Neutrophil (primary cell): Measurements from ENCODE around the gene PCNT.

ENCODE experiments used
- H3K27ac ChIP-seq: fragments of 200-600 bp; sonication (generic); 2 replicates; pipeline ENCODE4 v1.5.1; 2016; ENCODE audit warnings: mild to moderate bottlenecking, moderate library complexity
- H3K27me3 ChIP-seq: fragments of 200-600 bp; sonication (generic); 2 replicates; pipeline ENCODE4 v1.6.0; 2016; ENCODE audit warnings: mild to moderate bottlenecking
- H3K36me3 ChIP-seq: fragments of 200-600 bp; sonication (generic); 2 replicates; pipeline ENCODE4 v1.5.1; 2017
- H3K4me1 ChIP-seq, 2 experiments: fragments of 200-600 bp in 1 of 2; sonication (generic) in 1 of 2; 1 replicate in 1 of 2; 2 replicates in 1 of 2; pipeline versions ENCODE4 v1.5.1 to v1.6.1; 2013 to 2016; ENCODE audit warnings: low read depth in 1 of 2, low read length in 1 of 2, mild to moderate bottlenecking in 1 of 2, moderate library complexity in 1 of 2; ENCODE audit not compliant: control insufficient read depth in 1 of 2, insufficient read depth in 1 of 2
- H3K4me3 ChIP-seq, 2 experiments: fragments of 200-600 bp in 1 of 2; sonication (generic) in 1 of 2; 1 replicate in 1 of 2; 2 replicates in 1 of 2; pipeline ENCODE4 v1.5.1; 2013 to 2016; ENCODE audit warnings: low read depth in 1 of 2, low read length in 1 of 2, mild to moderate bottlenecking in 1 of 2, moderate library complexity in 1 of 2
- H3K9me3 ChIP-seq: fragments of 200-600 bp; sonication (generic); 2 replicates; pipeline ENCODE4 v1.5.1; 2016
- TF ChIP-seq, protein P1 (sequence below): fragments of 200-600 bp; sonication (generic); IDR thresholded peaks from 2 replicates; pipeline ENCODE4 v1.5.1; 2016; ENCODE audit warnings: antibody characterized with exemption

Gene PCNT

DNA sequence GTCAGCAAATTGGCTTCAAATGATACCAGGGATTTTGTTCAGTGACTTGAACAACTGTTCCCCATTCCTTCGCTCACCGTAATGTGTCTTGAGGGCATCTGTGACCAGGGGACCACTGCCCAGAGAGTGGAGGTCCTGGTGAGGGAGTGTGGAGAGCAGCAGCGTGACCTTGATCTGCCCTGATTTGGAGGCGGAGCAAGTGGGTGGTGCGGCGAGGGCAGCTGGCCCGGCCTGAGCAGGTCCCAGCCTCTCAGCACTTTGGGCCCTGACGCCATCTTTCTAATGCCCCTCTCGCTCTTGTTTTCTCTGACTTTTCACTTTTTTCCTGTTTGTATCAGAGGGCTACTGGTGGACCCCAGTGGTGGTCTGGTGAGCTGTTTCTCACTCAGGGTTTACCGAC lies 165.8 kb downstream of the PCNT start:
- no peak overlapping the region for H3K27ac ChIP-seq
- no peaks in the 10 kb centered on the region for H3K27me3 ChIP-seq
- H3K4me1 ChIP-seq: no peaks in the 10 kb centered on the region
- H3K9me3 ChIP-seq: no peaks in the 10 kb centered on the region
- peaks cover 46% of the 10 kb centered on the region for H3K36me3 ChIP-seq
- no peak overlapping the region for H3K4me3 ChIP-seq
- TF ChIP-seq, protein P1, sequence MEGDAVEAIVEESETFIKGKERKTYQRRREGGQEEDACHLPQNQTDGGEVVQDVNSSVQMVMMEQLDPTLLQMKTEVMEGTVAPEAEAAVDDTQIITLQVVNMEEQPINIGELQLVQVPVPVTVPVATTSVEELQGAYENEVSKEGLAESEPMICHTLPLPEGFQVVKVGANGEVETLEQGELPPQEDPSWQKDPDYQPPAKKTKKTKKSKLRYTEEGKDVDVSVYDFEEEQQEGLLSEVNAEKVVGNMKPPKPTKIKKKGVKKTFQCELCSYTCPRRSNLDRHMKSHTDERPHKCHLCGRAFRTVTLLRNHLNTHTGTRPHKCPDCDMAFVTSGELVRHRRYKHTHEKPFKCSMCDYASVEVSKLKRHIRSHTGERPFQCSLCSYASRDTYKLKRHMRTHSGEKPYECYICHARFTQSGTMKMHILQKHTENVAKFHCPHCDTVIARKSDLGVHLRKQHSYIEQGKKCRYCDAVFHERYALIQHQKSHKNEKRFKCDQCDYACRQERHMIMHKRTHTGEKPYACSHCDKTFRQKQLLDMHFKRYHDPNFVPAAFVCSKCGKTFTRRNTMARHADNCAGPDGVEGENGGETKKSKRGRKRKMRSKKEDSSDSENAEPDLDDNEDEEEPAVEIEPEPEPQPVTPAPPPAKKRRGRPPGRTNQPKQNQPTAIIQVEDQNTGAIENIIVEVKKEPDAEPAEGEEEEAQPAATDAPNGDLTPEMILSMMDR: no peak

DNA sequence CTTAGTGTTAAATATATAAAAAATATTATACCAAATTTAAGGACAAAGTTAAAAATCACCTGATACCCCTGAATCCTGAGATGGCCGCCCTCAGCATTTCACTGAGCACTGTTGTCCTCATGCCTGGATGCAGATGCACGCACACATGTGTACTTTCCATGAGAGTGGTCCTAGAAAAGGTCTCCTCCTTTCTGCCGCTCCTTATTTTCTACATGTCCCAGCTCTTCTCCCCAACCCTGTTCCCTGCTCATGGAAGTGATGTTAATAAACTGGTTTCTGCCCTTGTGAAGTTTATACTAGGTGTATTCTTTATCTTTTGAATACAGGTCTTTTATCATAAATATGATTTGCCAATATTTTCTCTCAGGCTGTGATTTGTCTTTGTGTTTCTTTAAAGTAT lies 167.6 kb downstream of the PCNT start:
- Histone ChIP-seq H3K9me3 (no peaks in the 10 kb centered on the region), H3K27ac (no peak overlapping the region), H3K36me3 (peaks cover 38% of the 10 kb centered on the region), H3K4me3 (no peak overlapping the region), H3K27me3 (no peaks in the 10 kb centered on the region), H3K4me1 (no peaks in the 10 kb centered on the region)
- TF ChIP-seq, protein P1: no peak

DNA sequence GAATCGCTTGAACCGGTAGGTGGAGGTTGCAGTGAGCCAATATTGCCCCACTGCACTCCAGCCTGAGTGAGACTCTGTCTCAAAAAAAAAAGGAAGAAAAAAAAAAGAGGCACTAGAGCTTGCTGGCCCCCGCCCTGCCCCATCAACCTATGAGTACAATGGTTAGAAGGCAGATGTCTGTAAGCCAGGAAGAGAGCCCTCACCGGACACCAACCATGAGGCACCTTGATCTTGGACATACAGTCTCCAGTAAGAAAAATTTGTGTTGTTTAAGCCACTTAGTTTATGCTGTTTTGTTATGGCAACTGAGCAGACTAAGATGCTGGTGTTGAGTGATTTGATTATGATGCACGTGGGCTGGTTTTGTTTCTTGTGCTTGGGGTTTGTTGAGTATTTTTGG lies 168.9 kb downstream of the PCNT start:
- TF ChIP-seq, protein P1: no peak
- Histone ChIP-seq H3K27ac (no peak overlapping the region), H3K4me1 (no peaks in the 10 kb centered on the region), H3K4me3 (no peak overlapping the region), H3K27me3 (no peaks in the 10 kb centered on the region), H3K36me3 (peaks cover 49% of the 10 kb centered on the region), H3K9me3 (no peaks in the 10 kb centered on the region)

DNA sequence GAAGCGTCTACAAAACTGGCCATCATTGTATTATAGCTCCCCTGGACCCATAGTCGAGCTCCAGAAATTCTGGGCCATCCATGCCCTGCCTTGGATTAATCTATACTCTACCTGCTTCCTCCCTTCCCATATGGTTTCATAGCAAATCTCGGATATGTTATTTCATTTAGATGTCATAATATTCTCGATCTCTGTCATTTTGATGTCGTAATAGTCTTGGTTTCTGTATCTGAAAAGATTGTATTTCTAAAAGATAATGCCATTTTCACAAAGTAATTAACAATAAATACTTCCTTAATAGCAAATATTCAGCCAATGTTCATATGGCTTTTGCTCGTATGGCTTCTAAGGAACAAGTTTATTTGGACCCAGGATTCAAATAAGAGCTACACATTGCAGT lies 169.9 kb downstream of the PCNT start:
- peaks cover 57% of the 10 kb centered on the region for H3K36me3 ChIP-seq

More for the DNA sequence above, 169.9 kb downstream of the PCNT start:
- Histone ChIP-seq H3K4me1 (peaks cover under 1 to 1% of the 10 kb centered on the region in 2 experiments), H3K4me3 (no peak overlapping the region), H3K9me3 (no peaks in the 10 kb centered on the region), H3K27me3 (no peaks in the 10 kb centered on the region), H3K27ac (peak overlapping the region; percentile 42)
- TF ChIP-seq, protein P1: no peak
